Ishikawa (cell line): ENCODE measurements around the gene LSM2.

Experiments used
- FOXM1 ChIP-seq: IDR thresholded peaks from 2 replicates; pipeline ENCODE4 v1.6.1; 2012; ENCODE audit warnings: low read depth, borderline replicate concordance
- MAX ChIP-seq: IDR thresholded peaks from 2 replicates; pipeline ENCODE4 v1.6.1; 2012
- NFIC ChIP-seq: IDR thresholded peaks from 2 replicates; pipeline ENCODE4 v1.6.1; 2012
- TAF1 ChIP-seq: IDR thresholded peaks from 2 replicates; pipeline ENCODE4 v1.6.1; 2012; ENCODE audit warnings: low read depth, mild to moderate bottlenecking

GRCh38 chr6:31767096-31767645, 39.6 kb downstream of the LSM2 start:
- TF ChIP-seq FOXM1 = no peak
- TF ChIP-seq NFIC = no peak
- TF ChIP-seq MAX = no peak
- no peak for TF ChIP-seq TAF1
